Measurements from ENCODE around the gene MCL1.
A peak's percentile ranks its signal among the peaks of the same experiment; 100 is the strongest.
"Not testable (repeated sequence)": the region's sequence is repeated elsewhere in the genome, so short reads cannot be mapped to it uniquely, and the experiment has no call there.

The MCL1 gene

GRCh38 chr1:150579110-150579944, at the start of gene MCL1:
MCL1 (minus strand) TSS chr1:150579610; CDS start chr1:150579530, 80 bp downstream.
- peak within 1 kb of the TSS; percentile 99 for H3K27ac Mint-ChIP-seq
- peaks cover 33% of the 10 kb centered on the region for H3K4me1 Mint-ChIP-seq (ENCODE audit: low read depth)
- DNase-seq: peak; percentile 88
- H3K4me3 Mint-ChIP-seq: peak within 1 kb of the TSS; percentile 99
- H3K36me3 Mint-ChIP-seq (ENCODE audit: low read depth): peaks cover 51% of the 10 kb centered on the region
- H3K9me3 Mint-ChIP-seq: no peaks in the 10 kb centered on the region
- H3K27me3 Mint-ChIP-seq: no peaks in the 10 kb centered on the region

GRCh38 chr1:150628766-150629114, 49.3 kb upstream of the MCL1 start:
- Mint-ChIP-seq H3K27me3 (no peaks in the 10 kb centered on the region), H3K9me3 (peaks cover 2% of the 10 kb centered on the region), H3K4me3 (no peak overlapping the region), H3K4me1 (ENCODE audit: low read depth) (peaks cover 58% of the 10 kb centered on the region), H3K36me3 (ENCODE audit: low read depth) (no peaks in the 10 kb centered on the region), H3K27ac (no peak overlapping the region)
- no peak for DNase-seq

- Mint-ChIP-seq H3K27me3 (no peaks in the 10 kb centered on the region), H3K4me1 (ENCODE audit: low read depth) (peaks cover 64% of the 10 kb centered on the region), H3K36me3 (ENCODE audit: low read depth) (no peaks in the 10 kb centered on the region), H3K4me3 (no peak overlapping the region), H3K27ac (no peak overlapping the region), H3K9me3 (peaks cover 2% of the 10 kb centered on the region)
- no peak for DNase-seq
These were observed 48.5 kb upstream of the MCL1 start for GRCh38 chr1:150627826-150628410.

- H3K27ac Mint-ChIP-seq: peak overlapping the region; percentile 89
- H3K4me3 Mint-ChIP-seq: peak overlapping the region; percentile 30
- DNase-seq: no peak
- no peaks in the 10 kb centered on the region for H3K36me3 Mint-ChIP-seq (ENCODE audit: low read depth)
- peaks cover 80% of the 10 kb centered on the region for H3K4me1 Mint-ChIP-seq (ENCODE audit: low read depth)
- peaks cover 2% of the 10 kb centered on the region for H3K9me3 Mint-ChIP-seq
- H3K27me3 Mint-ChIP-seq: no peaks in the 10 kb centered on the region
These were observed 46.7 kb upstream of the MCL1 start for GRCh38 chr1:150626150-150626549.

- Mint-ChIP-seq H3K4me3 (peak overlapping the region; percentile 16), H3K27ac (peak overlapping the region; percentile 89), H3K4me1 (ENCODE audit: low read depth) (peaks cover 84% of the 10 kb centered on the region)
- DNase-seq; H3K9me3 Mint-ChIP-seq; H3K36me3 Mint-ChIP-seq (ENCODE audit: low read depth); H3K27me3 Mint-ChIP-seq: not testable (repeated sequence)
These were observed 45.1 kb upstream of the MCL1 start for GRCh38 chr1:150624546-150624945.

- DNase-seq; H3K4me3 Mint-ChIP-seq; H3K9me3 Mint-ChIP-seq; H3K27me3 Mint-ChIP-seq; H3K36me3 Mint-ChIP-seq (ENCODE audit: low read depth): not testable (repeated sequence)
- peaks cover 89% of the 10 kb centered on the region for H3K4me1 Mint-ChIP-seq (ENCODE audit: low read depth)
- peak overlapping the region; percentile 89 for H3K27ac Mint-ChIP-seq
These were observed 44.7 kb upstream of the MCL1 start for GRCh38 chr1:150624134-150624533.

GRCh38 chr1:150622303-150622975, 43.0 kb upstream of the MCL1 start:
- Mint-ChIP-seq H3K9me3 (no peaks in the 10 kb centered on the region), H3K36me3 (ENCODE audit: low read depth) (peaks cover 2% of the 10 kb centered on the region), H3K27ac (peak overlapping the region; percentile 90), H3K27me3 (no peaks in the 10 kb centered on the region), H3K4me1 (ENCODE audit: low read depth) (peaks cover 80% of the 10 kb centered on the region), H3K4me3 (no peak overlapping the region)
- DNase-seq: no peak

- Mint-ChIP-seq H3K9me3 (no peaks in the 10 kb centered on the region), H3K27me3 (no peaks in the 10 kb centered on the region), H3K36me3 (ENCODE audit: low read depth) (peaks cover 9% of the 10 kb centered on the region), H3K27ac (peak overlapping the region; percentile 90), H3K4me1 (ENCODE audit: low read depth) (peaks cover 79% of the 10 kb centered on the region), H3K4me3 (peak overlapping the region; percentile 46)
- peak; percentile 62 for DNase-seq
These were observed 42.3 kb upstream of the MCL1 start for GRCh38 chr1:150621497-150622302.

GRCh38 chr1:150620919-150621318, 41.5 kb upstream of the MCL1 start:
- Mint-ChIP-seq H3K4me1 (ENCODE audit: low read depth) (peaks cover 80% of the 10 kb centered on the region), H3K36me3 (ENCODE audit: low read depth) (peaks cover 17% of the 10 kb centered on the region), H3K4me3 (no peak overlapping the region), H3K27me3 (no peaks in the 10 kb centered on the region), H3K9me3 (no peaks in the 10 kb centered on the region), H3K27ac (peak overlapping the region; percentile 32)
- DNase-seq: no peak

GRCh38 chr1:150619576-150620509, 40.4 kb upstream of the MCL1 start:
- H3K27me3 Mint-ChIP-seq: no peaks in the 10 kb centered on the region
- peak overlapping the region; percentile 32 for H3K27ac Mint-ChIP-seq
- no peak overlapping the region for H3K4me3 Mint-ChIP-seq
- peaks cover 27% of the 10 kb centered on the region for H3K36me3 Mint-ChIP-seq (ENCODE audit: low read depth)
- no peak for DNase-seq
- peaks cover 80% of the 10 kb centered on the region for H3K4me1 Mint-ChIP-seq (ENCODE audit: low read depth)
- H3K9me3 Mint-ChIP-seq: no peaks in the 10 kb centered on the region

- Mint-ChIP-seq H3K4me1 (ENCODE audit: low read depth) (peaks cover 80% of the 10 kb centered on the region), H3K27ac (peak overlapping the region; percentile 85), H3K9me3 (no peaks in the 10 kb centered on the region), H3K36me3 (ENCODE audit: low read depth) (peaks cover 51% of the 10 kb centered on the region), H3K4me3 (peak overlapping the region; percentile 37), H3K27me3 (no peaks in the 10 kb centered on the region)
- DNase-seq: no peak
These were observed 36.2 kb upstream of the MCL1 start for GRCh38 chr1:150615346-150616201.

- Mint-ChIP-seq H3K36me3 (ENCODE audit: low read depth) (peaks cover 54% of the 10 kb centered on the region), H3K9me3 (no peaks in the 10 kb centered on the region), H3K27ac (peak overlapping the region; percentile 96), H3K27me3 (no peaks in the 10 kb centered on the region), H3K4me3 (peak overlapping the region; percentile 61), H3K4me1 (ENCODE audit: low read depth) (peaks cover 69% of the 10 kb centered on the region)
- no peak for DNase-seq
These were observed 33.9 kb upstream of the MCL1 start for GRCh38 chr1:150613061-150613920.

Measured in activated T-cell treated with anti-CD3 and anti-CD28 coated beads, Interleukin-2, amount 50 U/mL, for 24 hours (primary cell).